HEK293 (cell line): Measurements from ENCODE around the gene FES.

Experiments
- BCL11A ChIP-seq: fragments of 450-650 bp; formaldehyde crosslinking; IDR thresholded peaks from 2 replicates; pipeline ENCODE4 v1.5.1; 2016; ENCODE audit warnings: low read depth, missing biosample characterization, missing genetic modification characterization
- BCL11B ChIP-seq: fragments of 450-650 bp; formaldehyde crosslinking; IDR thresholded peaks from 2 replicates; pipeline ENCODE4 v1.5.1; 2016; ENCODE audit warnings: low read depth, missing biosample characterization, missing genetic modification characterization
- EGR2 ChIP-seq: fragments of 450-650 bp; formaldehyde crosslinking; IDR thresholded peaks from 2 replicates; pipeline ENCODE4 v1.5.1; 2016; ENCODE audit warnings: low read depth, missing biosample characterization, missing genetic modification characterization
- GLIS2 ChIP-seq: fragments of 450-650 bp; formaldehyde crosslinking; IDR thresholded peaks from 2 replicates; pipeline ENCODE4 v1.5.1; 2016; ENCODE audit warnings: missing biosample characterization, missing genetic modification characterization
- KLF7 ChIP-seq: fragments of 450-650 bp; formaldehyde crosslinking; IDR thresholded peaks from 2 replicates; pipeline ENCODE4 v1.5.1; 2016; ENCODE audit warnings: missing biosample characterization, missing genetic modification characterization, borderline replicate concordance
- REPIN1 ChIP-seq: fragments of 450-650 bp; formaldehyde crosslinking; IDR thresholded peaks from 2 replicates; pipeline ENCODE4 v1.5.1; 2017; ENCODE audit warnings: missing biosample characterization, missing genetic modification characterization, low read depth
- ZBTB20 ChIP-seq: fragments of 450-650 bp; formaldehyde crosslinking; IDR thresholded peaks from 2 replicates; pipeline ENCODE4 v1.5.1; 2016; ENCODE audit warnings: missing biosample characterization, missing genetic modification characterization
- ZBTB8A ChIP-seq: fragments of 450-650 bp; formaldehyde crosslinking; IDR thresholded peaks from 2 replicates; pipeline ENCODE4 v1.5.1; 2016; ENCODE audit warnings: missing biosample characterization, missing genetic modification characterization
- ZFHX2 ChIP-seq: fragments of 450-650 bp; formaldehyde crosslinking; conservative IDR thresholded peaks from 2 replicates; pipeline ENCODE4 v1.5.1; 2016; ENCODE audit warnings: missing biosample characterization, missing genetic modification characterization
- ZNF112 ChIP-seq: fragments of 450-650 bp; formaldehyde crosslinking; IDR thresholded peaks from 2 replicates; pipeline ENCODE4 v1.5.0; 2017; ENCODE audit warnings: missing biosample characterization, missing genetic modification characterization
- ZNF138 ChIP-seq: fragments of 450-650 bp; formaldehyde crosslinking; IDR thresholded peaks from 2 replicates; pipeline ENCODE4 v1.5.1; 2016; ENCODE audit warnings: missing biosample characterization, missing genetic modification characterization, borderline replicate concordance
- ZNF169 ChIP-seq: fragments of 450-650 bp; formaldehyde crosslinking; IDR thresholded peaks from 2 replicates; pipeline ENCODE4 v1.5.1; 2016; ENCODE audit warnings: missing biosample characterization, missing genetic modification characterization
- ZNF211 ChIP-seq: fragments of 450-650 bp; formaldehyde crosslinking; IDR thresholded peaks from 2 replicates; pipeline ENCODE4 v1.5.1; 2016; ENCODE audit warnings: low read depth, missing biosample characterization, missing genetic modification characterization
- ZNF292 ChIP-seq: fragments of 450-650 bp; formaldehyde crosslinking; IDR thresholded peaks from 2 replicates; pipeline ENCODE4 v1.5.1; 2016; ENCODE audit warnings: low read depth, missing biosample characterization, missing genetic modification characterization, borderline replicate concordance
- ZNF311 ChIP-seq: fragments of 450-650 bp; formaldehyde crosslinking; IDR thresholded peaks from 2 replicates; pipeline ENCODE4 v1.5.1; 2017; ENCODE audit warnings: missing biosample characterization, missing genetic modification characterization, borderline replicate concordance
- ZNF354C ChIP-seq: fragments of 450-650 bp; formaldehyde crosslinking; IDR thresholded peaks from 2 replicates; pipeline ENCODE4 v1.5.1; 2016; ENCODE audit warnings: missing biosample characterization, missing genetic modification characterization, low read depth, borderline replicate concordance
- ZNF391 ChIP-seq: fragments of 450-650 bp; formaldehyde crosslinking; IDR thresholded peaks from 2 replicates; pipeline ENCODE4 v1.5.1; 2016; ENCODE audit warnings: low read depth, missing biosample characterization, missing genetic modification characterization, borderline replicate concordance
- ZNF394 ChIP-seq: fragments of 450-650 bp; formaldehyde crosslinking; IDR thresholded peaks from 2 replicates; pipeline ENCODE4 v1.5.1; 2016; ENCODE audit warnings: missing biosample characterization, missing genetic modification characterization, mild to moderate bottlenecking, moderate library complexity, borderline replicate concordance
- ZNF501 ChIP-seq: fragments of 450-650 bp; formaldehyde crosslinking; IDR thresholded peaks from 2 replicates; pipeline ENCODE4 v1.5.1; 2016; ENCODE audit warnings: missing biosample characterization, missing genetic modification characterization
- ZNF510 ChIP-seq: fragments of 450-650 bp; formaldehyde crosslinking; IDR thresholded peaks from 2 replicates; pipeline ENCODE4 v1.5.1; 2018; ENCODE audit warnings: mild to moderate bottlenecking, missing genetic modification characterization, missing biosample characterization; ENCODE audit not compliant: insufficient replicate concordance
- ZNF521 ChIP-seq: fragments of 450-650 bp; formaldehyde crosslinking; IDR thresholded peaks from 2 replicates; pipeline ENCODE4 v1.5.1; 2017; ENCODE audit warnings: missing biosample characterization, mild to moderate bottlenecking, missing genetic modification characterization
- ZNF530 ChIP-seq: fragments of 450-650 bp; formaldehyde crosslinking; IDR thresholded peaks from 2 replicates; pipeline ENCODE4 v1.5.1; 2016; ENCODE audit warnings: low read depth, missing biosample characterization, missing genetic modification characterization
- ZNF571 ChIP-seq: fragments of 450-650 bp; formaldehyde crosslinking; IDR thresholded peaks from 2 replicates; pipeline ENCODE4 v1.5.0; 2017; ENCODE audit warnings: missing biosample characterization, missing genetic modification characterization
- ZNF596 ChIP-seq: fragments of 450-650 bp; IDR thresholded peaks from 2 replicates; pipeline ENCODE4 v1.5.0; 2018; ENCODE audit warnings: missing biosample characterization, mild to moderate bottlenecking, missing genetic modification characterization, moderate library complexity
- ZNF624 ChIP-seq: fragments of 450-650 bp; formaldehyde crosslinking; IDR thresholded peaks from 2 replicates; pipeline ENCODE4 v1.5.1; 2017; ENCODE audit warnings: missing biosample characterization, missing genetic modification characterization
- ZNF658 ChIP-seq: fragments of 450-650 bp; formaldehyde crosslinking; IDR thresholded peaks from 2 replicates; pipeline ENCODE4; 2016; ENCODE audit warnings: missing biosample characterization, missing genetic modification characterization
- ZNF76 ChIP-seq: fragments of 450-650 bp; formaldehyde crosslinking; IDR thresholded peaks from 2 replicates; pipeline ENCODE4; 2016; ENCODE audit warnings: low read depth, missing biosample characterization, missing genetic modification characterization, borderline replicate concordance
- ZNF843 ChIP-seq: fragments of 450-650 bp; formaldehyde crosslinking; IDR thresholded peaks from 2 replicates; pipeline ENCODE4 v1.5.1; 2016; ENCODE audit warnings: missing biosample characterization, missing genetic modification characterization
- ZSCAN23 ChIP-seq: fragments of 450-650 bp; formaldehyde crosslinking; IDR thresholded peaks from 2 replicates; pipeline ENCODE4 v1.5.1; 2016; ENCODE audit warnings: missing biosample characterization, missing genetic modification characterization
- TF ChIP-seq, protein P1 (sequence below): fragments of 450-650 bp; formaldehyde crosslinking; IDR thresholded peaks from 2 replicates; pipeline ENCODE4 v1.5.1; 2016; ENCODE audit warnings: missing biosample characterization, missing genetic modification characterization
- TF ChIP-seq, protein P2 (sequence below): fragments of 450-650 bp; formaldehyde crosslinking; IDR thresholded peaks from 2 replicates; pipeline ENCODE4 v1.5.1; 2016; ENCODE audit warnings: missing biosample characterization, missing genetic modification characterization
- TF ChIP-seq, protein P3 (sequence below): fragments of 450-650 bp; formaldehyde crosslinking; optimal IDR thresholded peaks from 2 replicates; pipeline ENCODE3; 2016; ENCODE audit warnings: missing biosample characterization, mild to moderate bottlenecking, missing genetic modification characterization
- TF ChIP-seq, protein P4 (sequence below): fragments of 450-650 bp; formaldehyde crosslinking; IDR thresholded peaks from 2 replicates; pipeline ENCODE4 v1.5.1; 2017; ENCODE audit warnings: missing biosample characterization, mild to moderate bottlenecking, missing genetic modification characterization, moderate library complexity
- TF ChIP-seq, protein P5 (sequence below): fragments of 450-650 bp; formaldehyde crosslinking; IDR thresholded peaks from 2 replicates; pipeline ENCODE4 v1.5.1; 2017; ENCODE audit warnings: missing biosample characterization, missing genetic modification characterization

The FES gene

DNA sequence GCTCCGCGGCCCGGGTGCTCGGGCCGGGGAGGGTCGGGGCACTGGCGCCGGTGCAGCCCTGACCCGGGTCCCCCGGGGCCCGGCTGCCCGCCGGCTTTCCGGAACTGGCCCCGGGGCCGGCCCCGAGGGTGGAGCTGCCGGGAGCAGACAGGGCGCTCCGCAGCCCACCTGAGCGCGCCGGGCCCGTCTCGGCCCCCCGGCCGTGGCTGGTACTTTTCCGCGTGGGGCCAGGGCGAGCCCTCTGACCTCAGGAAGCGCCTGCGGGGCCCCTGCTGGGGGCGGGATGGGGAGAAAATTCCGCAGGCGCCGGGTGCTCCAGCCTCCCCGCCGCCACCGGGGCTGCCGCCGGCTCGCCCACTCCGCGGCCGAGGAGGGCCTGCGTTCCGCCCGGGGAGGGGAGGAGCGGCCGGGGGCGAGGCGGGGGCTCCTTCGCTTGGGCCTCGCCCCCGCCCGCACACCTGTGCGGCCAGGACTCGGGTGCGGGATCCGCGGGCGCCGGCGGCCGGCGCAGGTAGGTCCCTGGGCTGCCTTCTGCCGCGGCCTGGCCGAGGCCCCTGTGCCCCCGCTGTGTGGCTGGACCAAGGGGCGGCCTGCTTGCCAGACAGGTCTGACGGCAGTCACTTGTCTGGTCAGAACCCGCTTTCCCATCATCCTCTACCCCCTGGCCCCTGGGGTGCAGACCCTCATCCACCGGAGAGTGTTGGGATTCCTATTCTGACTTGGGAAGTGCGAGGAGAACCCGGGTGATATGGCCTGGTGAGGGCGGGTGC is 12.4 kb upstream of the FES start (continued):
- TF ChIP-seq ZNF571 (tag by site-specific recombination) (no peak), KLF7 (no peak), ZNF211 (no peak), ZNF112 (tag by site-specific recombination) (no peak), ZNF354C (tag by site-specific recombination) (no peak), BCL11A (tag by site-specific recombination) (no peak), ZNF311 (tag by site-specific recombination) (no peak), ZNF521 (tag by site-specific recombination) (no peak), ZNF658 (tag by site-specific recombination) (no peak), ZNF624 (no peak), REPIN1 (tag by site-specific recombination) (no peak), ZFHX2 (tag by site-specific recombination) (peak; percentile 52), ZNF292 (tag by site-specific recombination) (no peak), ZSCAN23 (no peak), ZBTB8A (tag by site-specific recombination) (peak; percentile 68), ZNF391 (tag by site-specific recombination) (no peak), ZNF138 (tag by site-specific recombination) (no peak), ZNF501 (no peak), ZBTB20 (tag by site-specific recombination) (peak; percentile 77), GLIS2 (peak; percentile 21; the same call in 1 of the 2 replicates), EGR2 (tag by site-specific recombination) (0 out of 2 replicates have a peak, but pooled peaks have one; percentile 26), ZNF596 (no peak), ZNF510 (tag by site-specific recombination) (no peak), ZNF530 (tag by site-specific recombination) (no peak), ZNF843 (tag by site-specific recombination) (no peak), ZNF394 (tag by site-specific recombination) (no peak), BCL11B (tag by site-specific recombination) (no peak), ZNF169 (no peak), ZNF76 (peak; percentile 86)
- TF ChIP-seq, protein P1, sequence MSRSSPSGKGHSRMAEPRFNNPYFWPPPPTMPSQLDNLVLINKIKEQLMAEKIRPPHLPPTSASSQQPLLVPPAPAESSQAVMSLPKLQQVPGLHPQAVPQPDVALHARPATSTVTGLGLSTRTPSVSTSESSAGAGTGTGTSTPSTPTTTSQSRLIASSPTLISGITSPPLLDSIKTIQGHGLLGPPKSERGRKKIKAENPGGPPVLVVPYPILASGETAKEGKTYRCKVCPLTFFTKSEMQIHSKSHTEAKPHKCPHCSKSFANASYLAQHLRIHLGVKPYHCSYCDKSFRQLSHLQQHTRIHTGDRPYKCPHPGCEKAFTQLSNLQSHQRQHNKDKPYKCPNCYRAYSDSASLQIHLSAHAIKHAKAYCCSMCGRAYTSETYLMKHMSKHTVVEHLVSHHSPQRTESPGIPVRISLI (tag by site-specific recombination): no peak
- TF ChIP-seq, protein P2, sequence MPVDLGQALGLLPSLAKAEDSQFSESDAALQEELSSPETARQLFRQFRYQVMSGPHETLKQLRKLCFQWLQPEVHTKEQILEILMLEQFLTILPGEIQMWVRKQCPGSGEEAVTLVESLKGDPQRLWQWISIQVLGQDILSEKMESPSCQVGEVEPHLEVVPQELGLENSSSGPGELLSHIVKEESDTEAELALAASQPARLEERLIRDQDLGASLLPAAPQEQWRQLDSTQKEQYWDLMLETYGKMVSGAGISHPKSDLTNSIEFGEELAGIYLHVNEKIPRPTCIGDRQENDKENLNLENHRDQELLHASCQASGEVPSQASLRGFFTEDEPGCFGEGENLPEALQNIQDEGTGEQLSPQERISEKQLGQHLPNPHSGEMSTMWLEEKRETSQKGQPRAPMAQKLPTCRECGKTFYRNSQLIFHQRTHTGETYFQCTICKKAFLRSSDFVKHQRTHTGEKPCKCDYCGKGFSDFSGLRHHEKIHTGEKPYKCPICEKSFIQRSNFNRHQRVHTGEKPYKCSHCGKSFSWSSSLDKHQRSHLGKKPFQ (tag by site-specific recombination): no peak
- TF ChIP-seq, protein P3, sequence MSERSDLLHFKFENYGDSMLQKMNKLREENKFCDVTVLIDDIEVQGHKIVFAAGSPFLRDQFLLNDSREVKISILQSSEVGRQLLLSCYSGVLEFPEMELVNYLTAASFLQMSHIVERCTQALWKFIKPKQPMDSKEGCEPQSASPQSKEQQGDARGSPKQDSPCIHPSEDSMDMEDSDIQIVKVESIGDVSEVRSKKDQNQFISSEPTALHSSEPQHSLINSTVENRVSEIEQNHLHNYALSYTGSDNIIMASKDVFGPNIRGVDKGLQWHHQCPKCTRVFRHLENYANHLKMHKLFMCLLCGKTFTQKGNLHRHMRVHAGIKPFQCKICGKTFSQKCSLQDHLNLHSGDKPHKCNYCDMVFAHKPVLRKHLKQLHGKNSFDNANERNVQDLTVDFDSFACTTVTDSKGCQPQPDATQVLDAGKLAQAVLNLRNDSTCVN (tag by site-specific recombination): peak; percentile 25
- TF ChIP-seq, protein P4, sequence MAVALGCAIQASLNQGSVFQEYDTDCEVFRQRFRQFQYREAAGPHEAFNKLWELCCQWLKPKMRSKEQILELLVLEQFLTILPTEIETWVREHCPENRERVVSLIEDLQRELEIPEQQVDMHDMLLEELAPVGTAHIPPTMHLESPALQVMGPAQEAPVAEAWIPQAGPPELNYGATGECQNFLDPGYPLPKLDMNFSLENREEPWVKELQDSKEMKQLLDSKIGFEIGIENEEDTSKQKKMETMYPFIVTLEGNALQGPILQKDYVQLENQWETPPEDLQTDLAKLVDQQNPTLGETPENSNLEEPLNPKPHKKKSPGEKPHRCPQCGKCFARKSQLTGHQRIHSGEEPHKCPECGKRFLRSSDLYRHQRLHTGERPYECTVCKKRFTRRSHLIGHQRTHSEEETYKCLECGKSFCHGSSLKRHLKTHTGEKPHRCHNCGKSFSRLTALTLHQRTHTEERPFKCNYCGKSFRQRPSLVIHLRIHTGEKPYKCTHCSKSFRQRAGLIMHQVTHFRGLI (tag by site-specific recombination): no peak
- TF ChIP-seq, protein P5, sequence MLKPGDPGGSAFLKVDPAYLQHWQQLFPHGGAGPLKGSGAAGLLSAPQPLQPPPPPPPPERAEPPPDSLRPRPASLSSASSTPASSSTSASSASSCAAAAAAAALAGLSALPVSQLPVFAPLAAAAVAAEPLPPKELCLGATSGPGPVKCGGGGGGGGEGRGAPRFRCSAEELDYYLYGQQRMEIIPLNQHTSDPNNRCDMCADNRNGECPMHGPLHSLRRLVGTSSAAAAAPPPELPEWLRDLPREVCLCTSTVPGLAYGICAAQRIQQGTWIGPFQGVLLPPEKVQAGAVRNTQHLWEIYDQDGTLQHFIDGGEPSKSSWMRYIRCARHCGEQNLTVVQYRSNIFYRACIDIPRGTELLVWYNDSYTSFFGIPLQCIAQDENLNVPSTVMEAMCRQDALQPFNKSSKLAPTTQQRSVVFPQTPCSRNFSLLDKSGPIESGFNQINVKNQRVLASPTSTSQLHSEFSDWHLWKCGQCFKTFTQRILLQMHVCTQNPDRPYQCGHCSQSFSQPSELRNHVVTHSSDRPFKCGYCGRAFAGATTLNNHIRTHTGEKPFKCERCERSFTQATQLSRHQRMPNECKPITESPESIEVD (tag by site-specific recombination): no peak
